A549 treated with AZD9567 at 1 μM for 4 hours (cell line): ENCODE data around the gene NBEA. TPM values are rescaled to one million over a fixed set of nuclear protein-coding genes. Genes with fewer than 3 reads are reported as not detected.

Source experiments
- total RNA-seq: library from RNA; stranded (reverse); fragments of 200-300 nt; extraction: Qiagen RNA extraction; gene quantifications from 5 replicates; pipeline ENCODE4 v1.2.3, GENCODE V29; 2022; ENCODE audit not compliant: insufficient read depth

Gene NBEA
- total RNA-seq, result 1.3 to 2.9 TPM (median 2.0 TPM) in 5 replicates

GRCh38 chr13:34941835-34942731, at the start of gene NBEA:
TSS of gene NBEA (plus strand) at chr13:34942270. CDS start at chr13:34942821, 551 bp downstream.

GRCh38 chr13:35475960-35476943, 534.2 kb downstream of the NBEA start, which contains the start of gene MAB21L1:
TSS of gene MAB21L1 (minus strand) at chr13:35476689. CDS start at chr13:35476138, 551 bp downstream.

